ENCODE measurements around the gene LRRC58.

GRCh38 chr3:120302361-120302760 lies 46.8 kb downstream of the LRRC58 start:
- TF ChIP-seq GABPA (IDR thresholded peaks at IDR 0.05 in 1 of 2, conservative IDR thresholded peaks at IDR 0.05 in 1 of 2), result no peak
- no peak for TF ChIP-seq MAX (IDR thresholded peaks at IDR 0.05)
- TF ChIP-seq CTCF (IDR thresholded peaks at IDR 0.05; ENCODE audit: low read depth, low read length, missing input control), result no peak
- no peak for TF ChIP-seq RAD21 (IDR thresholded peaks at IDR 0.05)
- TF ChIP-seq TAF1 (conservative IDR thresholded peaks at IDR 0.05), result no peak
- TF ChIP-seq SP1 (IDR thresholded peaks at IDR 0.05), result no peak
- TF ChIP-seq REST (IDR thresholded peaks at IDR 0.05), result no peak
- TF ChIP-seq YY1 (IDR thresholded peaks at IDR 0.05), result no peak
- TF ChIP-seq EGR1 (IDR thresholded peaks at IDR 0.05; ENCODE audit: low read depth in 2 of 2), result no peak
- TF ChIP-seq JUND (IDR thresholded peaks at IDR 0.05), result peak in 1 of 2 donors; percentile 16
